Pancreas (tissue), 10 donors: Measurements from ENCODE around the gene SPP1. TPM values are rescaled to one million over a fixed set of nuclear protein-coding genes. Genes with fewer than 3 reads are reported as not detected.

ENCODE experiments used
- ATAC-seq, 4 donors: fragments of 200-7000 bp; cut with Tn5 transposase; one replicate each; pipeline versions ENCODE4 v1.8.0 to v1.9.1; 2020; ENCODE audit warnings: mild to moderate bottlenecking in 4 of 4, moderate library complexity in 4 of 4
- DNase-seq, 6 donors: peaks; one replicate each; pipeline ENCODE4 v3.0.0-alpha.2; 2020
- FAIRE-seq: peaks from 2 replicates; lab custom pipeline; 2012; peaks lifted over from hg19 to GRCh38; lab: Jason Lieb, UNC
- H3K27ac ChIP-seq, 4 donors: fragments of 200-600 bp; sonication (generic); 1 replicate in 3 of 4; 2 replicates in 1 of 4; pipeline versions ENCODE4 v1.5.0 to v1.8.0; 2020
- H3K27me3 ChIP-seq, 4 donors: fragments of 200-600 bp; one replicate each; pipeline ENCODE4 v1.8.0; 2021
- H3K36me3 ChIP-seq, 3 donors: fragments of 200-600 bp; sonication (generic) in 1 of 3; one replicate each; pipeline versions ENCODE4 v1.5.0 to v1.8.0; 2020 to 2021
- H3K4me1 ChIP-seq, 3 donors: fragments of 200-600 bp; one replicate each; pipeline ENCODE4 v1.8.0; 2021
- H3K4me3 ChIP-seq, 4 donors: fragments of 200-600 bp; sonication (generic) in 2 of 4; one replicate each; pipeline versions ENCODE4 v1.5.0 to v1.8.0; 2020 to 2021
- H3K9me3 ChIP-seq, 4 donors: fragments of 200-600 bp; one replicate each; pipeline ENCODE4 v1.8.0; 2021
- CTCF ChIP-seq, 4 donors: fragments of 200-600 bp; sonication (generic) in 3 of 4; IDR thresholded peaks; one replicate each; pipeline versions ENCODE4 v1.5.0 to v1.8.0; 2021; ENCODE audit warnings: antibody characterized with exemption in 4 of 4
- WGBS, 2 donors: extraction: QIAGEN DNeasy Blood & Tissue Kit; methylation state at CpG; one replicate each; pipeline ENCODE4 v1.1.7; 2013; 5-methylcytosine and 5-hydroxymethylcytosine counted together
- intact Hi-C, 3 donors: fragments of 100-400 bp; cut with DNase I; formaldehyde crosslinking; loops; one replicate each; pipeline versions ENCODE4 v1.11.1 to v1.14.2; 2022
- polyA plus RNA-seq, 2 donors: library from polyadenylated mRNA; stranded (reverse); fragments of 200-250 nt; gene quantifications; one replicate each; pipeline ENCODE4 v1.2.3, GENCODE V29; 2013
- total RNA-seq, 6 donors: library from RNA; stranded (reverse); fragmentation: NEBNext Ultra II Directional in 4 of 6; extraction: Animal tissue kit (Norgen Biotek cat#: 25700) in 4 of 6; gene quantifications; one replicate each; pipeline versions ENCODE4 v1.2.1 to v1.2.4, GENCODE V29; 2021 to 2023
- donor health status: healthy with polysubstance abuse.
- donor health status: DM: no; HTN: no; CAD: no; lungs with moderate emphysema.
- donor health status: DM: no; HTN: no; CAD: no.
- donor health status: control.
- donor health status: control.
- donor health status: Bipolar disorder and iron deficiency.
- donor health status: DM: yes; HTN: yes; CAD: no.
- donor health status: DM: no; HTN: no; CAD: no.
- donor health status: DM: no; HTN: no; CAD: no.
- donor health status: DM: yes; HTN: yes; CAD: no.

Gene SPP1
- total and polyA plus RNA-seq, 8 donors, result 55.4 to 1,351 (median 166) TPM

DNA sequence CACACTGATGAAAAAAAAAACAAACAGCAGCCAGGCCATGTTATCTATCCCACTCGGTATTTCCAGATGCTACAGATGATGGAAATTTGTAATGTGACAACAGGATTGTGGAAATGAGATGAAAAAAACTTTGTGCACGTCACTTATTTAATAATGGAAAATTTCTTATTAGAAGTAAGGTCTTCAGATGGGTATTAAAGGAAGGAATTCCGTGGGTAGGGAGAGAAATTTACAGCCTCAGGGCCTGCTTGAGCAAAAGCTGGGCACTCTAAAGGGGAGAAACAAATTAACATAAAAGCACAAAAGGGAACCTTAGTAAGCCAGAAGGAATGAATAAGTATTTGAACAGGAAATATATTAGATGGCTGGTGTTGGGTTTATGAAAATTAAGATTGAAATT is 27.7 kb downstream of the SPP1 start:
- 39 to 56% methylated on average over 3 of the region's 3 CpGs for WGBS, 2 donors
- H3K36me3 ChIP-seq, result no peaks in the 10 kb centered on the region
- ATAC-seq, result no peak
- intact Hi-C loops, result no loop called here
- H3K9me3 ChIP-seq, result no peaks in the 10 kb centered on the region
- no peaks in the 10 kb centered on the region for H3K27me3 ChIP-seq
- TF ChIP-seq CTCF (IDR thresholded peaks at IDR 0.05), result no peak
- peak overlapping the region in 2 of 4 donors; percentile 15 to 44 for H3K27ac ChIP-seq
- H3K4me3 ChIP-seq, result no peak overlapping the region
- FAIRE-seq, result no peak
- no peaks in the 10 kb centered on the region for H3K4me1 ChIP-seq
- DNase-seq, result no peak

DNA sequence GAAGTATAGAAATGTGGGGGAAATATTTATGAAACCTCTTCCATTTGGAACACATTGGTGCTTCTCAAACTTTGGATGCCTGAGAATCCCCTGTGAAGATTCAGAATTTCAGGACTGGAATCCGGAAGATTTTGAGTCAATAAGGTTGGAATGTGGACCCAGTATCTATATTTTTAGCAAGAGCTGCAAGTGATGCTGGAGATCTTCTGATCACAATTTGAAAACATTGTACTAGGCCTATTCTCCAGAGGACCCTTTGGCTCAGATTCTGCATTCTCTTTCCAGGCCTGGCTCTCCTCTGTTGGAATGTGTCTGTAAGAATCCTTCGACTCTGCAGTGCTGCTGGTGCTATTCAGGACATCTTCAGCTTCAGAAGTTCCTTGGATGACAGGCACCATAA is 29.6 kb downstream of the SPP1 start:
- Histone ChIP-seq H3K4me3 (no peak overlapping the region), H3K27ac (no peak overlapping the region), H3K27me3 (no peaks in the 10 kb centered on the region), H3K4me1 (peaks cover 0 to 6% (median 0%) of the 10 kb centered on the region in 3 donors), H3K36me3 (no peaks in the 10 kb centered on the region), H3K9me3 (no peaks in the 10 kb centered on the region)
- TF ChIP-seq CTCF (IDR thresholded peaks at IDR 0.05), result no peak
- DNase-seq (no peak), ATAC-seq (no peak), FAIRE-seq (no peak)
- intact Hi-C loops, result no loop called here
- 85 to 92% methylated on average over 2 of the region's 2 CpGs for WGBS, 2 donors

- no peak for TF ChIP-seq CTCF (IDR thresholded peaks at IDR 0.05)
- ATAC-seq (no peak), FAIRE-seq (no peak), DNase-seq (no peak)
- no peak overlapping the region for H3K27ac ChIP-seq
- H3K9me3 ChIP-seq, result no peaks in the 10 kb centered on the region
- 96 to 98% methylated on average over 9 to 10 of the region's 10 CpGs for WGBS, 2 donors
- H3K4me3 ChIP-seq, result no peak overlapping the region
- no peaks in the 10 kb centered on the region for H3K27me3 ChIP-seq
- intact Hi-C loops, result no loop called here
- peaks cover 0 to 10% (median 0%) of the 10 kb centered on the region in 3 donors for H3K4me1 ChIP-seq
- H3K36me3 ChIP-seq, result no peaks in the 10 kb centered on the region
Observed at GRCh38 chr4:88005946-88006345, 30.4 kb downstream of the SPP1 start.

- H3K27me3 ChIP-seq, result no peaks in the 10 kb centered on the region
- H3K9me3 ChIP-seq, result no peaks in the 10 kb centered on the region
- 67 to 70% methylated on average over 10 of the region's 10 CpGs for WGBS, 2 donors
- no peak for TF ChIP-seq CTCF (IDR thresholded peaks at IDR 0.05)
- no peaks in the 10 kb centered on the region for H3K36me3 ChIP-seq
- H3K4me3 ChIP-seq, result peak overlapping the region in 3 of 4 donors; percentile 72 to 83 (median 83)
- FAIRE-seq, result no peak
- peak overlapping the region in 3 of 4 donors; percentile 59 to 82 (median 70) for H3K27ac ChIP-seq
- intact Hi-C loops, result no loop called here
- no peak for ATAC-seq
- peaks cover 0 to 11% (median 0%) of the 10 kb centered on the region in 3 donors for H3K4me1 ChIP-seq
- DNase-seq, result no peak
Observed at GRCh38 chr4:88006956-88007303, 31.4 kb downstream of the SPP1 start.

GRCh38 chr4:88007304-88008121 is 32.0 kb downstream of the SPP1 start, which contains the start of gene PKD2:
TSS of gene PKD2 (plus strand) at chr4:88007635. CDS start at chr4:88007734, 99 bp downstream.
- intact Hi-C loops, result no loop called here
- Histone ChIP-seq H3K36me3 (no peaks in the 10 kb centered on the region), H3K9me3 (no peaks in the 10 kb centered on the region), H3K4me3 (peak within 1 kb of the TSS; percentile 66 to 83 (median 78)), H3K4me1 (peaks cover 0 to 11% (median 0%) of the 10 kb centered on the region in 3 donors), H3K27me3 (no peaks in the 10 kb centered on the region), H3K27ac (peak within 1 kb of the TSS in 3 of 4 donors; percentile 70 to 82 (median 73))
- TF ChIP-seq CTCF (IDR thresholded peaks at IDR 0.05), result no peak
- peak; percentile 78 to 92 (median 84) for DNase-seq
- FAIRE-seq, result no peak
- WGBS, 2 donors, result 0 to 1% methylated on average over 54 to 116 of the region's 116 CpGs
- peak; percentile 91 to 96 (median 94) for ATAC-seq
